GM12878 (cell line): ENCODE measurements around the gene OSBPL2. TPM values are rescaled to one million over a fixed set of nuclear protein-coding genes. Genes with fewer than 3 reads are reported as not detected.

Experiments used
- ATAC-seq: fragments of 200-7000 bp; cut with Tn5 transposase; 3 replicates; pipeline ENCODE4 v1.9.1; 2020; ENCODE audit warnings: mild to moderate bottlenecking, moderate library complexity
- BruUV-seq: library from RNA; stranded (reverse); fragments of 400-500 nt; replicated peaks from 2 replicates; lab custom pipeline; 2021; lab: Mats Ljungman, UMichigan
- CTCF ChIA-PET: fragments of 300-600 bp; sonication (Branson Sonifier 250); formaldehyde crosslinking; extraction: SDS; loops from one replicate; lab custom pipeline; 2021; ENCODE audit warnings: inconsistent platforms; lab: Yijun Ruan, JAX
- POLR2A ChIA-PET: fragments of 350-600 bp; formaldehyde crosslinking; extraction: SDS; loops from one replicate; lab custom pipeline; 2021; ENCODE audit warnings: inconsistent platforms; lab: Charles Lee
- RAD21 ChIA-PET: fragments of 300-600 bp; sonication (Branson Sonifier 250); formaldehyde crosslinking; loops from one replicate; lab custom pipeline; 2023; ENCODE audit warnings: antibody characterized with exemption; ENCODE audit not compliant: unreplicated experiment; lab: Charles Lee
- SMC1A ChIA-PET: fragments of 300-600 bp; sonication (Branson Sonifier 250); formaldehyde crosslinking; loops from one replicate; lab custom pipeline; 2023; ENCODE audit not compliant: unreplicated experiment, uncharacterized antibody; lab: Charles Lee
- DNase-seq: peaks from one replicate; pipeline ENCODE4 v3.0.0-alpha.2; 2011; ENCODE audit warnings: low read depth, low spot score
- FAIRE-seq: peaks from 3 replicates; lab custom pipeline; 2011; peaks lifted over from hg19 to GRCh38; lab: Jason Lieb, UNC
- H2AFZ ChIP-seq: 2 replicates; pipeline ENCODE4 v1.6.0; 2011; ENCODE audit warnings: low read depth, low read length, control low read depth; ENCODE audit not compliant: control insufficient read depth
- H3K27ac ChIP-seq: 2 replicates; pipeline ENCODE4 v1.5.1; 2011; ENCODE audit warnings: control low read depth; ENCODE audit not compliant: control insufficient read depth, insufficient read depth
- H3K27me3 ChIP-seq, 2 experiments: replicated peaks in 1 of 2; 2 replicates each; pipeline versions ENCODE4 v1.6.0 to v1.6.1; 2011; ENCODE audit warnings: low read length in 1 of 2; ENCODE audit not compliant: control insufficient read depth in 2 of 2, insufficient read depth in 2 of 2
- H3K36me3 ChIP-seq, 2 experiments: 2 replicates each; pipeline ENCODE4 v1.5.1; 2011; ENCODE audit warnings: low read length in 1 of 2; ENCODE audit not compliant: control insufficient read depth in 2 of 2, insufficient read depth in 2 of 2
- H3K4me1 ChIP-seq: 2 replicates; pipeline ENCODE4 v1.6.1; 2011; ENCODE audit warnings: mild to moderate bottlenecking, low read length, moderate library complexity, mixed read lengths; ENCODE audit not compliant: control insufficient read depth, insufficient read depth
- H3K4me2 ChIP-seq: 2 replicates; pipeline ENCODE4 v1.6.0; 2011; ENCODE audit warnings: control low read depth; ENCODE audit not compliant: control insufficient read depth, insufficient read depth
- H3K4me3 ChIP-seq: fragments of 200-600 bp; sonication (generic); 2 replicates; pipeline ENCODE4 v1.5.1; 2016
- H3K79me2 ChIP-seq: 2 replicates; pipeline ENCODE4 v1.6.0; 2011; ENCODE audit warnings: low read length; ENCODE audit not compliant: control insufficient read depth, insufficient read depth
- H3K9ac ChIP-seq: 2 replicates; pipeline ENCODE4 v1.8.0; 2011; ENCODE audit warnings: low read length, control low read depth, mixed read lengths; ENCODE audit not compliant: control insufficient read depth, insufficient read depth
- H3K9me3 ChIP-seq: replicated peaks from 3 replicates; pipeline ENCODE4 v1.5.1; 2011; ENCODE audit warnings: mild to moderate bottlenecking, low read length; ENCODE audit not compliant: control insufficient read depth, insufficient read depth
- H4K20me1 ChIP-seq: 2 replicates; pipeline ENCODE4 v1.6.0; 2011; ENCODE audit not compliant: control insufficient read depth, insufficient read depth
- EGR1 ChIP-seq, 2 experiments: IDR thresholded peaks; 1 replicate in 1 of 2; 2 replicates in 1 of 2; pipeline ENCODE4 v1.6.1; 2011 to 2012; ENCODE audit warnings: low read depth in 2 of 2, low read length in 2 of 2, borderline replicate concordance in 1 of 2, mild to moderate bottlenecking in 1 of 2, moderate library complexity in 1 of 2
- ELK1 ChIP-seq: IDR thresholded peaks from 2 replicates; pipeline ENCODE4 v1.6.1; 2012; ENCODE audit warnings: low read depth, low read length, improper control_type of control experiment
- ESRRA ChIP-seq: IDR thresholded peaks from 2 replicates; pipeline ENCODE4 v1.6.1; 2012; ENCODE audit warnings: mild to moderate bottlenecking, low read length, improper control_type of control experiment
- IKZF1 ChIP-seq: fragments of 450-650 bp; conservative IDR thresholded peaks from 2 replicates; pipeline ENCODE4 v1.6.1; 2017; ENCODE audit warnings: antibody characterized with exemption, mild to moderate bottlenecking
- KDM1A ChIP-seq: fragments of 200-600 bp; sonication (generic); IDR thresholded peaks from 2 replicates; pipeline ENCODE4 v1.6.1; 2016; ENCODE audit warnings: borderline replicate concordance
- MAX ChIP-seq: IDR thresholded peaks from 2 replicates; pipeline ENCODE4 v1.6.1; 2012; ENCODE audit warnings: low read depth, low read length, improper control_type of control experiment
- NFIC ChIP-seq: IDR thresholded peaks from 2 replicates; pipeline ENCODE4 v1.6.1; 2012; ENCODE audit warnings: low read depth, mild to moderate bottlenecking, inconsistent platforms, low read length, moderate library complexity
- RB1 ChIP-seq: fragments of 450-650 bp; formaldehyde crosslinking; IDR thresholded peaks from 2 replicates; pipeline ENCODE4 v1.6.1; 2017; ENCODE audit warnings: mild to moderate bottlenecking, borderline replicate concordance
- SIN3A ChIP-seq: IDR thresholded peaks from 2 replicates; pipeline ENCODE4 v1.6.1; 2012; ENCODE audit warnings: low read depth, low read length, improper control_type of control experiment
- TARDBP ChIP-seq: IDR thresholded peaks from 2 replicates; pipeline ENCODE4 v1.6.1; 2016; ENCODE audit warnings: borderline replicate concordance
- WGBS: methylation state at CpG from one replicate; pipeline ENCODE4 v1.1.6; 2016; ENCODE audit warnings: low lambda C conversion rate; ENCODE audit not compliant: insufficient replicate concordance, insufficient coverage; ENCODE audit errors: missing lambda C conversion rate; 5-methylcytosine and 5-hydroxymethylcytosine counted together
- in situ Hi-C: fragments of 300-500 bp; cut with MboI; formaldehyde crosslinking; loops from 9 replicates; pipeline ENCODE4 v1.14.3; 2018; ENCODE audit warnings: mixed read lengths
- intact Hi-C: fragments of 100-400 bp; cut with micrococcal nuclease; formaldehyde crosslinking; loops from one replicate; pipeline ENCODE4 v1.14.2; 2022; ENCODE audit not compliant: unreplicated experiment
- polyA plus RNA-seq, 11 experiments: library from polyadenylated mRNA; depleted of rRNA in 4 of 11; unstranded in 6 of 11; stranded (reverse) in 5 of 11; fragments of >200 nt; fragmentation: Nextera tagmentation in 4 of 11; fragmentation: Illumina TruSeq in 1 of 11; extraction: Ambion mirVana in 4 of 11; extraction: Trizol in 1 of 11; gene quantifications; 1 replicate in 1 of 11; 2 replicates in 10 of 11; pipeline versions ENCODE4 v1.2.1 to v1.2.3, GENCODE V29; 2011 to 2016; ENCODE audit warnings: inconsistent platforms in 2 of 11, missing spikeins in 2 of 11, low read depth in 1 of 11
- total RNA-seq, 4 experiments: library from RNA; depleted of rRNA in 3 of 4; stranded (reverse); fragments of >200 nt in 3 of 4; fragmentation: Illumina TruSeq in 1 of 4; extraction: Trizol in 1 of 4; gene quantifications; 2 replicates each; pipeline versions ENCODE4 v1.2.1 to v1.2.3, GENCODE V29; 2013 to 2021
- TF ChIP-seq, protein P1 (sequence below): fragments of 450-650 bp; formaldehyde crosslinking; IDR thresholded peaks from 2 replicates; pipeline ENCODE4 v1.4.0; 2022; ENCODE audit warnings: mild to moderate bottlenecking, moderate library complexity

Gene OSBPL2
- total and polyA plus RNA-seq, 10 of the 15 experiments (the other 5 are each of a cell fraction or from before 2014, with no cell fraction given) = 2.8 to 22.3 (median 14.7) TPM

DNA sequence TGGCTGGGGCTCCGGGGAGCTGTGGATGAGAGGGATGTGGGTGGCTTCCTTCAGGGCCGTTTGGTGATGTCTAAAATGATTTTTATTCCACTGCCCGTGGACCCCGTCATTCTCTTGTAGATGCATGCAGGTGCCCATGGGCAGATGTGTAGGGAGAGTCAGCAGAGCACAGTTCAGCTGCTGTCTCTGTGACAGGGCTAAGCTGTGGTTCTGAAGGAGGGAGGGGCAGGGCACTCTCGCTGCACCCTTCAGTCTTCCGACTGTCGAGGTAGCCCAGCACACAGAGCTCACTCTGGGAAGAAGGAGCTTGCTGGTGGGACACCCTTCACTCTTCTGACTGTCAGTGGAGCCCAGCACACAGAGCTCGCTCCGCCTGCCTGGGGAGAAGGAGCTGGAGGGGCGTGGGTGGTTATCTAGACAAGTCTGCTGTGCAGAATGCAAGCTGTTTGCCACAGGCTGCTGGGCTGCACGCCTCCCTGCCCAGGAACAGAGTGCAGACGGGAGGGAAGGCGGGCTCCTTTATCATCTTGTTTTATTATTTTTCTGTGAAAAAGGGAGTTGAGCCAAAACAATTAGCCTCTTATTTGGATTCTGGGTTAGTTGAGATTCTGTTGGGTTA is 36.1 kb downstream of the OSBPL2 start:
- 59% methylated on average over 13 of the region's 13 CpGs for WGBS
- ChIA-PET POLR2A (interaction anchor here (0.6 kb wide), 1 partner anchor 1628 kb away, joined by 4 read pairs; no protein-coding TSS in a partner anchor), SMC1A (no interaction called here), RAD21 (no interaction called here), CTCF (no interaction called here)
- H3K4me1 ChIP-seq = no peaks in the 10 kb centered on the region
- H2AFZ ChIP-seq = no peak overlapping the region
- FAIRE-seq = no peak
- intact Hi-C loops (no loop called here), in situ Hi-C loops (no loop called here)
- no peaks in the 10 kb centered on the region for H3K79me2 ChIP-seq
- H4K20me1 ChIP-seq = no peaks in the 10 kb centered on the region
- no peak overlapping the region for H3K4me2 ChIP-seq
- H3K27ac ChIP-seq = no peak overlapping the region
- no peak overlapping the region for H3K9ac ChIP-seq
- no peaks in the 10 kb centered on the region for H3K9me3 ChIP-seq
- DNase-seq = no peak
- BruUV-seq = no TSS peak
- peaks cover 11 to 22% of the 10 kb centered on the region in 2 experiments for H3K36me3 ChIP-seq
- TF ChIP-seq IKZF1 (no peak), ELK1 (no peak), KDM1A (no peak)
- no peak overlapping the region for H3K4me3 ChIP-seq
- H3K27me3 ChIP-seq = no peaks in the 10 kb centered on the region
- no peak for ATAC-seq

GRCh38 chr20:62275219-62275618 is 36.9 kb downstream of the OSBPL2 start:
- H3K27ac ChIP-seq = no peak overlapping the region
- RAD21 ChIA-PET = no interaction called here
- no TSS peak for BruUV-seq
- ATAC-seq (no peak), DNase-seq (no peak), FAIRE-seq (no peak)
- intact Hi-C loops = no loop called here
- SMC1A ChIA-PET = no interaction called here
- no peak overlapping the region for H2AFZ ChIP-seq
- POLR2A ChIA-PET = no interaction called here
- in situ Hi-C loops = no loop called here
- H3K4me1 ChIP-seq = no peaks in the 10 kb centered on the region
- H3K4me2 ChIP-seq = no peak overlapping the region
- no peak overlapping the region for H3K9ac ChIP-seq
- CTCF ChIA-PET = no interaction called here
- H3K9me3 ChIP-seq = no peaks in the 10 kb centered on the region
- peaks cover 14 to 26% of the 10 kb centered on the region in 2 experiments for H3K36me3 ChIP-seq
- H3K4me3 ChIP-seq = no peak overlapping the region
- no peaks in the 10 kb centered on the region for H4K20me1 ChIP-seq
- H3K27me3 ChIP-seq = no peaks in the 10 kb centered on the region
- no peaks in the 10 kb centered on the region for H3K79me2 ChIP-seq
- 73% methylated on average over 6 of the region's 10 CpGs for WGBS
- TF ChIP-seq, protein P1, sequence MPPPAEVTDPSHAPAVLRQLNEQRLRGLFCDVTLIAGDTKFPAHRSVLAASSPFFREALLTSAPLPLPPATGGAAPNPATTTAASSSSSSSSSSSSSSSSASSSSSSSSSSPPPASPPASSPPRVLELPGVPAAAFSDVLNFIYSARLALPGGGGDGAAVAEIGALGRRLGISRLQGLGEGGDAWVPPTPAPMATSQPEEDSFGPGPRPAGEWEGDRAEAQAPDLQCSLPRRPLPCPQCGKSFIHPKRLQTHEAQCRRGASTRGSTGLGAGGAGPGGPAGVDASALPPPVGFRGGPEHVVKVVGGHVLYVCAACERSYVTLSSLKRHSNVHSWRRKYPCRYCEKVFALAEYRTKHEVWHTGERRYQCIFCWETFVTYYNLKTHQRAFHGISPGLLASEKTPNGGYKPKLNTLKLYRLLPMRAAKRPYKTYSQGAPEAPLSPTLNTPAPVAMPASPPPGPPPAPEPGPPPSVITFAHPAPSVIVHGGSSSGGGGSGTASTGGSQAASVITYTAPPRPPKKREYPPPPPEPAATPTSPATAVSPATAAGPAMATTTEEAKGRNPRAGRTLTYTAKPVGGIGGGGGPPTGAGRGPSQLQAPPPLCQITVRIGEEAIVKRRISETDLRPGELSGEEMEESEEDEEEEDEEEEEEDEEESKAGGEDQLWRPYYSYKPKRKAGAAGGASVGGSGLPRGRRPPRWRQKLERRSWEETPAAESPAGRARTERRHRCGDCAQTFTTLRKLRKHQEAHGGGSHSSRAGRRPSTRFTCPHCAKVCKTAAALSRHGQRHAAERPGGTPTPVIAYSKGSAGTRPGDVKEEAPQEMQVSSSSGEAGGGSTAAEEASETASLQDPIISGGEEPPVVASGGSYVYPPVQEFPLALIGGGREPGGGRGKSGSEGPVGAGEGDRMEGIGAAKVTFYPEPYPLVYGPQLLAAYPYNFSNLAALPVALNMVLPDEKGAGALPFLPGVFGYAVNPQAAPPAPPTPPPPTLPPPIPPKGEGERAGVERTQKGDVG (CRISPR knock-in tag) = no peak
- TF ChIP-seq ESRRA = no peak
- TF ChIP-seq NFIC = no peak
- TF ChIP-seq MAX = no peak
- no peak for TF ChIP-seq SIN3A
- no peak for TF ChIP-seq RB1
- no peak for TF ChIP-seq TARDBP
- TF ChIP-seq EGR1 (IDR thresholded peaks at IDR 0.05; ENCODE audit: borderline replicate concordance in 1 of 2, low read depth in 2 of 2, low read length in 2 of 2) = no peak
